Measurements from ENCODE around the gene CHD3.
A peak's percentile ranks its signal among the peaks of the same experiment; 100 is the strongest.

The CHD3 gene

GRCh38 chr17:7864995-7865650, 23.5 kb upstream of the CHD3 start:
- no peak for DNase-seq (ENCODE audit: low spot score)

DNA sequence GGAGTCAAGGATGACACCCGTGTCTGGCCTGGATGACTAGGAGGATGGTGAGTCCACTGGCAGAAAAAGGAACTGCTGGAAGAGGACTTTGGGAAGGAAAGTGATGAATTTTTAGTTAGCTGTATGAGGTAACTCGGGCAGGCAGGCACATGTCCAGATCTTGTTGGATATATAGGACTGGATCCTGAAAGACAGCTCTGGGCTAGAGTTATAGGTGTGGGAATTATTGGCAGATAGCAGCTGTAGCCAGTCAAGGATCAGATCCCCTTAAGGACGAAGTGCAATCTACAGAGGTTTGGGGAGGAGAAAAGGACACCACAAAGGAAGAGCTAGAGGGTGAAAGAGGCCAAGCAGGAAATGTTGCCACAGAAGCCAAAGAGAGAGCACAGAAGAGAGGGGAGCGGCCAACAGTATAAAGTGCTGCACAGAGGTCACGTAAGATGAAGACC, 20.7 kb upstream of the CHD3 start:
- DNase-seq (ENCODE audit: low spot score), result no peak

GRCh38 chr17:7873051-7873450, 15.5 kb upstream of the CHD3 start:
- no peak for DNase-seq (ENCODE audit: low spot score)

DNA sequence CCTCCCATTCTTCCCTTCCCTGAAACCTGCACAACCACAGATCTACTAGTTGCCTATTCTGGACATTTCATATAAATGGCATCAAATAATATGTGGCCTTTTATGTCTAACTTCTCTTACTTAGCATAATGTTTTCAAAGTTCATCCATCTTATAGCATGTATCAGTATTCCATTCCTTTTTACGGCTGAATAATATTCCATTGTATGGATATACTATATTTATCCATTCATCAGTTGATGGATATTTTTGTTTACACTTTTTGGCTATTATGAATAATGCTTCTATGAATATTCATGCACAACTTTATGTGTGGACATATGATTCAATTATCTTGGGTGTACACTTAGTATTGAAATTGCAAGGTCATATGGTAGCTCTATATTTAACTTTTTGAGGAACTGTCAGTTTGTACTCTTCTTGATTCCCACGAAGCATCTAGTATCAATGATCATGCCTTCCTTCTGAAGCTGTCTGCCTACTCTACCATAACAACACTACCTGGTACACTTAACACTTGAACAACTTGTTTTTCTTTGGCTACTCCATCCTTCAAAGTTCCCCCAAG, 12.7 kb upstream of the CHD3 start:
- no peak for DNase-seq (ENCODE audit: low spot score)

GRCh38 chr17:7878234-7878633, 10.4 kb upstream of the CHD3 start:
- DNase-seq (ENCODE audit: low spot score), result no peak

GRCh38 chr17:7880076-7880868, 8.3 kb upstream of the CHD3 start:
- peak; percentile 47 for DNase-seq (ENCODE audit: low spot score)

DNA sequence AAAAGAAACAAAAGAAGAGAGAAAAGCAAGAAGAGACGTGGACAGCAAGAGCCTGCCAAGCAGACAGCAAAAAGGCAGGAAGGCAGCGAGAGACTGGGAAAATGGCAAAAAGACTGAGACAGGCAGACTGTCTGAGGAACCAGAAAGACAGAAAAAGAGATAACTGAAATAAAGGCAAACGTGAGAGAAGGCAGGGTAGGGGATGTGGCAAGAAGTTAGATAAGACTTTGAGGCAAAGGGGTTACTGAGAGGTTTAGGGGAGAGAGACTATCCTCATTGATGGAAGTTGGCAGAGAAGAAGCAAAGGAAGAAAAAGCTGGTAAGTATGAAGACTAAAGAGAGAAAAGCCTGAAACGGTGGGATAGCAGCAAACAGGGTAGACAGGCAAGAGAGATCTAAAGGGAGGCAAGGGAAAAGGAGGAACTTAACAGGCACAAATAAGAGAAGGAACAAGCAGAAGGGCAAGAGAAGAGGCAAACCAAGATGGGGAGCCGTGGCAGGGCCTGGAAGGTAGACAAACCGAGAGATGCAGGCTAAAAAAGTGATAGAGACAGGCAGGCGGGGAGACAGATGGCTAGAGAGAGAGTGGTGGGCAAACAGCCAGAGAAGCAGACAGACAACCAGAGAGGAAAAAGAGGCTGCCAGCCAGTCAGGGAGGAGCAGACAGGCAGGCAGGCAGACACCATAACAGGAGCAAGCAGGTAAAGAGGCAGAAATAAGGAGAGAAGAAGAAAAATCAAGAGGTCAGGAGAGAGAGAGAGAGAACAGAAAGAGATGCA, 7.1 kb upstream of the CHD3 start:
- no peak for DNase-seq (ENCODE audit: low spot score)

GRCh38 chr17:7882068-7882467, 6.5 kb upstream of the CHD3 start:
- DNase-seq (ENCODE audit: low spot score), result no peak

DNA sequence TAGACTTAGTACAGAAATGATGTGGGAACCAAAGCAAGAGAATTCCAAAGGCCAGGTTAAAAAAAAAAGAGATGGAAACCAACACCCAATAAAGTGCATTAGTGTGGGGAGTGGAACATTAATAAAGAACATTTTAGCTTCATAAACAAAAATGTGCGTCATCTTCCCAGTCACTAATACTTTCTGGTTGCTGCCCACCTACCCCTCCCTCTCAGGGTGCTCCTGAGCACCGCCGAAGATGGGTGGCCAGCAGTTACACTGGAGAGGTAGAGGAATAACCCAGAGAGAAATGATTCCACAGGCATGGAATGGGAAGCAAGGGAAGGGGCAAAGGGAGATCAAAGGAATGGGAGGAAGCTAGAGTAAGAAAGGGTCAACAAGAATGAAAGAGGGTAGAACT, 6.0 kb upstream of the CHD3 start:
- DNase-seq (ENCODE audit: low spot score), result no peak

DNA sequence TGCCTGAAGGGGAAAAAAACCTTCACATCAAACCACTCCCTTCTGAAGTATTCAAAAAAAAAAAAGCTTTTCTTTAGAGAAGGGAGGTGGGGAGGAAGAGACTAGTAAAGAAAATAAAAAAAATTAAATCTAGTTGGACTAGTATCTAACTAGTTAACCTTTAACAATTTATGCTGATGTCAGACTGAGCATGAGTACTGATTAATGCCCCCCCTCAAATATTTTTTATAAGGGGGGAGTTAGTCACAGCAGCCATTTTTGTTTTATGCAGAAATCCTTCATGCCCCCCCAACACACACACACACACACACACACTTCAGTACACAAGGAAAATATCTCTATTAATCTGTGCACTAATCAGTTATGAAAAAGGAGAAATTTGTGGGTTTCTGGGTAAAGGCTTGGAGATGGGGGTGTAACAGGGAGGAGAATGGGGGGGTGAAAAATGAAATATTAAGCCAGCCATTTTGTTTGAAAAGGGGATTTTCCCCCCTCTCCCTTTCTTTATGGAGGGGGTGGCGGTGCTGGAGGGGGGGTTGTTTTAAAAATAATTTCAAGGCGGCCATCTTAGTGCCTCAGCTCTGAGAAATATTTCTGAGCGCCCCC, 4.7 kb upstream of the CHD3 start:
- DNase-seq (ENCODE audit: low spot score), result no peak

- no peak for DNase-seq (ENCODE audit: low spot score)
Measured at GRCh38 chr17:7884581-7885366, 3.8 kb upstream of the CHD3 start.

GRCh38 chr17:7885367-7886226, 3.0 kb upstream of the CHD3 start:
- peak; percentile 78 for DNase-seq (ENCODE audit: low spot score)

- no peak for DNase-seq (ENCODE audit: low spot score)
Measured at GRCh38 chr17:7886227-7887037, 2.2 kb upstream of the CHD3 start.

- no peak for DNase-seq (ENCODE audit: low spot score)
Measured at GRCh38 chr17:7887038-7887481, 1.5 kb upstream of the CHD3 start.

- DNase-seq (ENCODE audit: low spot score), result peak; percentile 98
Measured at GRCh38 chr17:7887482-7888183, 956 bp upstream of the CHD3 start.

GRCh38 chr17:7889166-7889955, 772 bp downstream of the CHD3 start:
- peak; percentile 79 for DNase-seq (ENCODE audit: low spot score)

DNA sequence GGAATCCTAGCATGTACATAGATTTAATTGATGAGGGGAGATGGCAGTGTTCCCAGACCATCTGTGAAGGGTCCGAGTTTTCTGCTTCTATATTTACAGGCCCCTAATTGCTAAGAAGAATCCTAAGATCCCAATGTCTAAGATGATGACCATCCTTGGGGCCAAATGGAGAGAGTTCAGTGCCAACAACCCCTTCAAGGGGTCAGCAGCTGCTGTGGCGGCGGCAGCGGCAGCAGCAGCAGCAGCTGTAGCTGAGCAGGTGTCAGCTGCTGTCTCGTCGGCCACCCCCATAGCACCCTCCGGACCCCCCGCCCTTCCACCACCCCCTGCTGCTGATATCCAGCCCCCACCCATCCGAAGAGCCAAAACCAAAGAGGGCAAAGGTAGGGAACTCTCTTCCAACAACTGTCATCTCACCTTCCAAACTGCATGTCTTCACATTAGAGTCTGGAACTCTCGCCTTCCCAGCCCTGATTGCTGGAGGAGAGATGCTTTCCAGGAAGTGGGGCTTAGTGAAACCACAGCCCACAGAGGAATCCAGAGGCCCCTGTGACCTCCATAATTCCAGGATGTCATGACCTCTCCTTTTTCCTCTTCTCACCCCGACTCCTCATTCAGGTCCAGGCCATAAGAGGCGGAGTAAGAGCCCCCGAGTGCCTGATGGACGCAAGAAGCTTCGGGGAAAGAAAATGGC, 4.7 kb downstream of the CHD3 start:
- no peak for DNase-seq (ENCODE audit: low spot score)

Data from SK-N-DZ (cell line).